GM12878 (cell line): ENCODE results near the gene ADORA2B. TPM values are rescaled to one million over a fixed set of nuclear protein-coding genes. Genes with fewer than 3 reads are reported as not detected.

Source experiments
- ATAC-seq: fragments of 200-7000 bp; cut with Tn5 transposase; 3 replicates; pipeline ENCODE4 v1.9.1; 2020; ENCODE audit warnings: mild to moderate bottlenecking, moderate library complexity
- BruUV-seq: library from RNA; stranded (reverse); fragments of 400-500 nt; replicated peaks from 2 replicates; lab custom pipeline; 2021; lab: Mats Ljungman, UMichigan
- CTCF ChIA-PET: fragments of 300-600 bp; sonication (Branson Sonifier 250); formaldehyde crosslinking; extraction: SDS; loops from one replicate; lab custom pipeline; 2021; ENCODE audit warnings: inconsistent platforms; lab: Yijun Ruan, JAX
- POLR2A ChIA-PET: fragments of 350-600 bp; formaldehyde crosslinking; extraction: SDS; loops from one replicate; lab custom pipeline; 2021; ENCODE audit warnings: inconsistent platforms; lab: Charles Lee
- RAD21 ChIA-PET: fragments of 300-600 bp; sonication (Branson Sonifier 250); formaldehyde crosslinking; loops from one replicate; lab custom pipeline; 2023; ENCODE audit warnings: antibody characterized with exemption; ENCODE audit not compliant: unreplicated experiment; lab: Charles Lee
- SMC1A ChIA-PET: fragments of 300-600 bp; sonication (Branson Sonifier 250); formaldehyde crosslinking; loops from one replicate; lab custom pipeline; 2023; ENCODE audit not compliant: unreplicated experiment, uncharacterized antibody; lab: Charles Lee
- DNase-seq: peaks from one replicate; pipeline ENCODE4 v3.0.0-alpha.2; 2011; ENCODE audit warnings: low read depth, low spot score
- FAIRE-seq: peaks from 3 replicates; lab custom pipeline; 2011; peaks lifted over from hg19 to GRCh38; lab: Jason Lieb, UNC
- H2AFZ ChIP-seq: 2 replicates; pipeline ENCODE4 v1.6.0; 2011; ENCODE audit warnings: low read depth, low read length, control low read depth; ENCODE audit not compliant: control insufficient read depth
- H3K27ac ChIP-seq: 2 replicates; pipeline ENCODE4 v1.5.1; 2011; ENCODE audit warnings: control low read depth; ENCODE audit not compliant: control insufficient read depth, insufficient read depth
- H3K27me3 ChIP-seq, 2 experiments: replicated peaks in 1 of 2; 2 replicates each; pipeline versions ENCODE4 v1.6.0 to v1.6.1; 2011; ENCODE audit warnings: low read length in 1 of 2; ENCODE audit not compliant: control insufficient read depth in 2 of 2, insufficient read depth in 2 of 2
- H3K36me3 ChIP-seq, 2 experiments: 2 replicates each; pipeline ENCODE4 v1.5.1; 2011; ENCODE audit warnings: low read length in 1 of 2; ENCODE audit not compliant: control insufficient read depth in 2 of 2, insufficient read depth in 2 of 2
- H3K4me1 ChIP-seq: 2 replicates; pipeline ENCODE4 v1.6.1; 2011; ENCODE audit warnings: mild to moderate bottlenecking, low read length, moderate library complexity, mixed read lengths; ENCODE audit not compliant: control insufficient read depth, insufficient read depth
- H3K4me2 ChIP-seq: 2 replicates; pipeline ENCODE4 v1.6.0; 2011; ENCODE audit warnings: control low read depth; ENCODE audit not compliant: control insufficient read depth, insufficient read depth
- H3K4me3 ChIP-seq: fragments of 200-600 bp; sonication (generic); 2 replicates; pipeline ENCODE4 v1.5.1; 2016
- H3K79me2 ChIP-seq: 2 replicates; pipeline ENCODE4 v1.6.0; 2011; ENCODE audit warnings: low read length; ENCODE audit not compliant: control insufficient read depth, insufficient read depth
- H3K9ac ChIP-seq: 2 replicates; pipeline ENCODE4 v1.8.0; 2011; ENCODE audit warnings: low read length, control low read depth, mixed read lengths; ENCODE audit not compliant: control insufficient read depth, insufficient read depth
- H3K9me3 ChIP-seq: replicated peaks from 3 replicates; pipeline ENCODE4 v1.5.1; 2011; ENCODE audit warnings: mild to moderate bottlenecking, low read length; ENCODE audit not compliant: control insufficient read depth, insufficient read depth
- H4K20me1 ChIP-seq: 2 replicates; pipeline ENCODE4 v1.6.0; 2011; ENCODE audit not compliant: control insufficient read depth, insufficient read depth
- BACH1 ChIP-seq: fragments of 450-650 bp; IDR thresholded peaks from 2 replicates; pipeline ENCODE4 v1.6.1; 2017; ENCODE audit warnings: mild to moderate bottlenecking, borderline replicate concordance
- BCL11A ChIP-seq: IDR thresholded peaks from 2 replicates; pipeline ENCODE4 v1.6.1; 2011; ENCODE audit warnings: low read depth, low read length
- CHD1 ChIP-seq: IDR thresholded peaks from 2 replicates; pipeline ENCODE4 v1.6.1; 2012; ENCODE audit warnings: low read depth, low read length, improper control_type of control experiment
- FOS ChIP-seq: IDR thresholded peaks from 3 replicates; pipeline ENCODE4 v1.6.1; 2011; ENCODE audit warnings: borderline replicate concordance; ENCODE audit not compliant: insufficient read length; ENCODE audit errors: extremely low read depth
- HCFC1 ChIP-seq: fragments of 150-350 bp; IDR thresholded peaks from 2 replicates; pipeline ENCODE4 v1.6.1; 2014; ENCODE audit warnings: low read length
- IRF3 ChIP-seq: fragments of 450-650 bp; IDR thresholded peaks from 2 replicates; pipeline ENCODE4 v1.6.1; 2014; ENCODE audit warnings: mild to moderate bottlenecking
- NKRF ChIP-seq: fragments of 450-650 bp; conservative IDR thresholded peaks from 2 replicates; pipeline ENCODE4 v1.6.1; 2017; ENCODE audit warnings: mild to moderate bottlenecking, moderate library complexity
- NR2F1 ChIP-seq: fragments of 450-650 bp; conservative IDR thresholded peaks from 2 replicates; pipeline ENCODE4 v1.6.1; 2017; ENCODE audit warnings: mild to moderate bottlenecking
- PML ChIP-seq: IDR thresholded peaks from 2 replicates; pipeline ENCODE4 v1.6.1; 2012; ENCODE audit warnings: low read length, inconsistent platforms
- POU2F2 ChIP-seq: IDR thresholded peaks from 3 replicates; pipeline ENCODE4 v1.6.1; 2011; ENCODE audit warnings: low read depth, mild to moderate bottlenecking, low read length, borderline replicate concordance
- PRDM15 ChIP-seq: fragments of 450-650 bp; formaldehyde crosslinking; IDR thresholded peaks from 2 replicates; pipeline ENCODE4 v1.4.0; 2020; ENCODE audit warnings: mild to moderate bottlenecking, moderate library complexity
- RCOR1 ChIP-seq: conservative IDR thresholded peaks from 2 replicates; pipeline ENCODE4 v1.6.1; 2012; ENCODE audit warnings: low read depth, low read length, improper control_type of control experiment
- SUPT20H ChIP-seq: IDR thresholded peaks from 2 replicates; pipeline ENCODE4 v1.6.1; 2011; ENCODE audit warnings: low read depth, mild to moderate bottlenecking, low read length, moderate library complexity, borderline replicate concordance; ENCODE audit not compliant: control insufficient read depth
- TCF7 ChIP-seq: IDR thresholded peaks from 2 replicates; pipeline ENCODE4 v1.6.1; 2014; ENCODE audit warnings: antibody characterized with exemption, borderline replicate concordance
- whole genome bisulfite sequencing: methylation state at CpG from one replicate; pipeline ENCODE4 v1.1.6; 2016; ENCODE audit warnings: low lambda C conversion rate; ENCODE audit not compliant: insufficient replicate concordance, insufficient coverage; ENCODE audit errors: missing lambda C conversion rate; 5-methylcytosine and 5-hydroxymethylcytosine counted together
- in situ Hi-C: fragments of 300-500 bp; cut with MboI; formaldehyde crosslinking; loops from 9 replicates; pipeline ENCODE4 v1.14.3; 2018; ENCODE audit warnings: mixed read lengths
- intact Hi-C: fragments of 100-400 bp; cut with micrococcal nuclease; formaldehyde crosslinking; loops from one replicate; pipeline ENCODE4 v1.14.2; 2022; ENCODE audit not compliant: unreplicated experiment
- polyA plus RNA-seq, 11 experiments: library from polyadenylated mRNA; depleted of rRNA in 4 of 11; unstranded in 6 of 11; stranded (reverse) in 5 of 11; fragments of >200 nt; fragmentation: Nextera tagmentation in 4 of 11; fragmentation: Illumina TruSeq in 1 of 11; extraction: Ambion mirVana in 4 of 11; extraction: Trizol in 1 of 11; gene quantifications; 1 replicate in 1 of 11; 2 replicates in 10 of 11; pipeline versions ENCODE4 v1.2.1 to v1.2.3, GENCODE V29; 2011 to 2016; ENCODE audit warnings: inconsistent platforms in 2 of 11, missing spikeins in 2 of 11, low read depth in 1 of 11
- total RNA-seq, 4 experiments: library from RNA; depleted of rRNA in 3 of 4; stranded (reverse); fragments of >200 nt in 3 of 4; fragmentation: Illumina TruSeq in 1 of 4; extraction: Trizol in 1 of 4; gene quantifications; 2 replicates each; pipeline versions ENCODE4 v1.2.1 to v1.2.3, GENCODE V29; 2013 to 2021

Gene ADORA2B
- total and polyA plus RNA-seq, 10 of the 15 experiments (the other 5 are each of a cell fraction or from before 2014, with no cell fraction given): 0.05 to 0.42 (median 0.17) TPM

GRCh38 chr17:15951368-15952047 lies 6.6 kb downstream of the ADORA2B start:
- Histone ChIP-seq H3K36me3 (no peaks in the 10 kb centered on the region), H3K9me3 (no peaks in the 10 kb centered on the region), H3K4me3 (no peak overlapping the region), H3K9ac (no peak overlapping the region), H4K20me1 (no peaks in the 10 kb centered on the region), H3K27ac (no peak overlapping the region), H3K27me3 (peaks cover 0 to 6% of the 10 kb centered on the region in 2 experiments; a peak in 2 of 4 replicates), H2AFZ (no peak overlapping the region), H3K79me2 (no peaks in the 10 kb centered on the region), H3K4me1 (no peaks in the 10 kb centered on the region), H3K4me2 (no peak overlapping the region)
- FAIRE-seq (no peak), ATAC-seq (peak; percentile 19; the same call in 2 of the 3 replicates), DNase-seq (no peak)
- BruUV-seq: no TSS peak
- intact Hi-C loops (no loop called here), in situ Hi-C loops (no loop called here)
- SMC1A ChIA-PET: no interaction called here
- RAD21 ChIA-PET: no interaction called here
- POLR2A ChIA-PET: no interaction called here
- CTCF ChIA-PET: no interaction called here
- WGBS: 54% methylated on average over 6 of the region's 6 CpGs
- TF ChIP-seq CHD1 (no peak), PRDM15 (CRISPR knock-in tag) (no peak), FOS (no peak), NKRF (no peak), BACH1 (no peak), IRF3 (no peak), TCF7 (no peak), RCOR1 (no peak), POU2F2 (no peak), BCL11A (no peak), PML (no peak), HCFC1 (no peak), SUPT20H (no peak), NR2F1 (no peak)
